Measurements from ENCODE around the gene CAPNS1.

- no peak for TF ChIP-seq CTCF (IDR thresholded peaks at IDR 0.05 in 8 of 11, conservative IDR thresholded peaks at IDR 0.05 in 3 of 11)
- no peak for TF ChIP-seq POLR2A (IDR thresholded peaks at IDR 0.05)
Measured at GRCh38 chr19:36198119-36198518, 58.3 kb downstream of the CAPNS1 start.

Measured in spleen (tissue), 7 donors.